Muscle of arm (tissue), 12 donors: Measurements from ENCODE around the gene CFAP157. TPM values are rescaled to one million over a fixed set of nuclear protein-coding genes. Genes with fewer than 3 reads are reported as not detected.

Source experiments
- DNase-seq: peaks from one replicate; pipeline ENCODE4 v3.0.0-alpha.2; 2013
- polyA plus RNA-seq, 12 donors: library from polyadenylated mRNA; unstranded; fragments of 120-200 nt; gene quantifications; one replicate each; pipeline ENCODE4 v1.2.1, GENCODE V29; 2013; ENCODE audit not compliant: insufficient read length in 12 of 12

Gene CFAP157
- polyA plus RNA-seq, 12 donors, result 0.84 to 1.7 (median 1.0) TPM; not detected in 2

DNA sequence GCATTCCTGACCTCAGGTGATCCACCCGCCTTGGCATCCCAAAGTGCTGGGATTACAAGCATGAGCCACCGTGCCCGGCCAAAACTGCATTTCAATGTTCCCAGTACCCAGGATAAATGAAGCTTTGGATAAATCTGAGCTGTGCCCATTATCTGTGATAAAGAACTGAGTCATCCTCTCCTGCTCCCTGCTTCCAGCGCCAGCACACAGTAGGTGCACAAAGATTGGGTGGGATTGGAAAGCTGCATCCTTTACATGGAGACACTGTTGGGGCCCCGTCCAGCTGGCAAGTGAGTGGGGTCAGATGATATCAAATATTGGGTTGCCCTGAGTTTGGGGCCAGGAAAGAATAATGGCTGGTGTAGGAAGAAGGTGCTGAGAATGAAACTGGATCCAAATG lies 54.3 kb downstream of the CFAP157 start:
- no peak for DNase-seq

DNA sequence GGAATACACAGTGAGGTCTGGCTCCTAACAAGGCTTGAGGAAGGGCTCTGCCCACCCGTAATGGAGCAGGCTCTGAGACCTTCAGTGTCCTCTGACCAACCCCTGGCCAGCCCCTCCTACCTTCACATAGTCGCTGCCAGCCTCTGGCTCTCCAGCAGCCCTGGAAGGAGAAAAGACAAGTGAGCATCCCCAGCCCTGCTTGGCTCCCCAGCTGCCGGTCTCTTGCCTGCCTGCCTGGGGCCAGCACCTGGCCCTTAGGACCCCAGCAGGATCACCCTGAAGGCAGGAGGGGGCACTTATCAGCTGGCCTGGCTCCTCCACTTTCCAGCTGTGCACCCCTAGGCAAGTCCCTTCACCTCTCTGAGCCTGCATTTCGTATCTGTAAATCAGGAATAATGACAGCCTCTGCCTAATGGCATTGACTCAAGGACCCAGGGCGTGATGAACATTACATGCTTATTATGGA lies 54.7 kb downstream of the CFAP157 start:
- DNase-seq, result no peak

DNA sequence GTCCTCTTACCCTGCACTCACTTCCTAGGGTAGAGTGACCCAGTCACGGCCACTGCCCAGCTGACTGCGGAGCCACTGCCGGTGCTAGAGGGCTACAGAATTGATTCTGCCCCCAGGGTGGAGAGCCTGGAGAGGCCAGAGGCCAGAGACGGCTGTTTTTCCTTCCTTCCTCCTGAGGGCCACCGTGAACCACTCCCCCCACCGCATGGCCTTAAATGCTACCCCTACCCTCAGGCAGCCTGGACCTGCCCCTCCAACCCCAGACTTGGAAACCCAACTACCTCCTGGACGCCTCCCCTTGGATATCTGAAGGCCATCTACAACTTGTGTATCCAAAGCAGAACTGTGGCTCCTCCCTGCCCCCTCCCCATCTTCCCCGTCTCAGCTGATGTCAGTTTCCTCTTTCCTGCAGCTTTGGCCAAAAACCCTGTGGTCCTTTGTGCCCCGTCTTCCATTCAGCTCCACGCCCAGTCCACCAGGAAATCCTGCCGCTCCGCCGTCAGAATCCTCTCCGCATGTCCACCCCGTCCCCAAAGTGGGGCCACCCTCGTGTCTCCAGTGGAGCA lies 55.4 kb downstream of the CFAP157 start:
- DNase-seq, result no peak

DNA sequence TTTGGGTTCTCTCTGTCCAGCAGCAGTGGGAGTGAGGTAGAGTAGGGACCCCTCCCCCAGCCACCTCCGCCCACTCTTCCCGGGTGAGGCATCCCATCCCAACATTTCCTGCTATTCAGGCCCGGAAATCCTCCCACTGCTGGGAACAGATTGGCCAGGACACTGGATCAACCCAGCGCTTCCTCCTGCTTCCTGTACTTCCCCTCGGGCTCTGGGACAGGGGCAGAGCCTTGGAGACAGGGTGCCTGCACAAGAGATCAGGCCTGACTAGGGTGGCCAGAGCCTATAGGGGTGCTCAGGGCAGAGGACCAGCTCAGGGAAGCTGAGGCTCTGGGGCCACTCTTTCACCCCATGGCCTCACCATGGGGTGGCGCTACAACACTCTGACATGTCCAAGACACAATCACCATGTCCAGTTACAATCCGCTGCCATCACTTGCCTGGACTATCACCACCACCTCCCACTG lies 57.2 kb downstream of the CFAP157 start:
- DNase-seq, result no peak

DNA sequence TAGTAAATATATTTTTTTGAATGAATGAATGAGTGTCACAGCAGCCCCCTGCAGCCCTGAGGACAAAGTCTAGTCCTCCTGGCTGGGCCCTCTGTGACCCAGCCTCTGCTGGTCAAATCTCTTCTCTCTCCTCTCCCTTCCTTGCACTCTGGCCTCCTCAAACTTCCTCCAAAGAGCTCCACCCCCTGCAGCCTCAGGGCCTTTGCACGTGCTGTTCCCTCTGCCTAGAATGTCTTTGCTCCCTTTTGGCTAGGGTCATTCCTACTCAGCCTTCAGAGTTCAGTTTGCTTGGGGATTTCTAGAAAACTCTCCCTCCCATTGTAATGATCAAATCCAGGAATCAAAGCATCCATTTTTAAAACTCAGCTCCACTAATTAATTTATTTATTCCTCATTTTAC lies 58.6 kb downstream of the CFAP157 start:
- DNase-seq, result no peak

Other genes starting within 250 kb of the CFAP157 start
- gene STXBP1, start 94.7 kb upstream of the CFAP157 start, polyA plus RNA-seq, result 10 to 100 TPM in 11 of 12 donors, not detected in 1; 11.2 to 27.1 (median 14.7) TPM
- 1 to 10 TPM in 10 of 12 donors, not detected in 2; 4.0 to 8.8 (median 5.3) TPM for gene PTRH1, start 8.7 kb downstream of the CFAP157 start, polyA plus RNA-seq
- under 1 TPM in 5 of 12 donors, not detected in 7; 0.03 to 0.17 (median 0.05) TPM for gene TTC16, start 9.1 kb downstream of the CFAP157 start, polyA plus RNA-seq
- 10 to 100 TPM in 1 of 12 donors, 1 to 10 TPM in 10, not detected in 1; 4.7 to 16.6 (median 7.0) TPM for gene TOR2A, start 28.3 kb downstream of the CFAP157 start, polyA plus RNA-seq
- gene SH2D3C, start 71.7 kb downstream of the CFAP157 start, polyA plus RNA-seq, result 10 to 100 TPM in 11 of 12 donors, not detected in 1; 13.5 to 40.7 (median 17.1) TPM
- gene CDK9, start 79.0 kb downstream of the CFAP157 start, polyA plus RNA-seq, result 10 to 100 TPM in 11 of 12 donors, not detected in 1; 29.1 to 50.2 (median 38.6) TPM
- gene FPGS, start 95.9 kb downstream of the CFAP157 start, polyA plus RNA-seq, result 10 to 100 TPM in 11 of 12 donors, not detected in 1; 32.7 to 60.9 (median 37.7) TPM
- 10 to 100 TPM in 11 of 12 donors, not detected in 1; 42.2 to 65.8 (median 47.4) TPM for gene ENG, start 147.7 kb downstream of the CFAP157 start, polyA plus RNA-seq
- gene AK1, start 170.7 kb downstream of the CFAP157 start, polyA plus RNA-seq, result 1,000 to 10,000 TPM in 5 of 12 donors, 100 to 1,000 TPM in 7; 441 to 7,878 (median 918) TPM
- 10 to 100 TPM in 11 of 12 donors, not detected in 1; 37.0 to 62.6 (median 51.5) TPM for gene ST6GALNAC6, start 192.6 kb downstream of the CFAP157 start, polyA plus RNA-seq
- gene ST6GALNAC4, start 210.1 kb downstream of the CFAP157 start, polyA plus RNA-seq, result 10 to 100 TPM in 11 of 12 donors, not detected in 1; 20.8 to 50.5 (median 32.7) TPM
- 1 to 10 TPM in 9 of 12 donors, under 1 TPM in 1, not detected in 2; 0.83 to 4.1 (median 2.4) TPM for gene PIP5KL1, start 223.8 kb downstream of the CFAP157 start, polyA plus RNA-seq
- gene DPM2, start 230.9 kb downstream of the CFAP157 start, polyA plus RNA-seq, result 10 to 100 TPM in 11 of 12 donors, not detected in 1; 16.0 to 28.7 (median 20.7) TPM